GM15510 (cell line): ENCODE data around the gene SAMD11.

Source experiments
- POLR2A ChIP-seq: IDR thresholded peaks from 3 replicates; pipeline ENCODE4 v1.6.1; 2011; ENCODE audit warnings: borderline replicate concordance; ENCODE audit not compliant: insufficient read length; ENCODE audit errors: extremely low read depth

The SAMD11 gene

DNA sequence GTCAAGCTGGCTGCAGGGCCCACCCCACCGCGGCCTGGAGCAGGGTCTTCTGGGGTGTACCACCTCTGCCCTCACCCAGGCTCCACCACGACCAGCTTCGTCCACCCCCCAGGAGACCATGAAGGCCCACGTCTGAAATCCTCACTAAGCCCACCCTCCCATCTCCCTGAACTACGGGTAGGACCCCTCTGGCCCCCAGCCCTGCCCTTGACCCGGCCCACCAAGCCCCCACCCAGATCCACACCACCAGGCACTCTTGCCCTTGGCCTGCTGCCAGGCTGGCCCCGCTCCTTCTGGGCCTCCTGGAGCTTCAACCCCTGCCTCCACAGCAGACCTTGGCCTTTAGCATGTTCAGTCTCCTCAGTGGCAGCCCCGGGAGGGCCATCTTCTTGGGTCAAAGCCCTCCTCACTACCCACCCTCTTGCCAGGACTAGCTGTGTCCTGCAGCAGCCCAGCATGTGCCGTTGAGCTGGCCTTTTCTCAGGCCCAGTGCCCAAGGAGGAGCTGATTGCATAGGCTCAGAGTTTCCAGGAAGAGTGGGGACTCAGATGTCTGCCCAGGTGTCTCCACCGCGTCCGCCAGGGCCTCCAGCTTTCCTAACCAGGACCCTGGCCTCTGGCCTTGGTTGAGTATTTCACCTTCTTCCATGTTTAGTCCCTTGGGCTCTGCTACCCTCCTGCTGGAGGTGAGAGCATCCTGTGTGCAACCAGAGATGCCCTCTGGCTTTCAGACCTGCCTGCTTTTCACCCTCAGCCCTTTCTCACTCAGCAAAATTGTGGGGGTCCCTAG, 17.7 kb upstream of the SAMD11 start:
- no peak for TF ChIP-seq POLR2A

DNA sequence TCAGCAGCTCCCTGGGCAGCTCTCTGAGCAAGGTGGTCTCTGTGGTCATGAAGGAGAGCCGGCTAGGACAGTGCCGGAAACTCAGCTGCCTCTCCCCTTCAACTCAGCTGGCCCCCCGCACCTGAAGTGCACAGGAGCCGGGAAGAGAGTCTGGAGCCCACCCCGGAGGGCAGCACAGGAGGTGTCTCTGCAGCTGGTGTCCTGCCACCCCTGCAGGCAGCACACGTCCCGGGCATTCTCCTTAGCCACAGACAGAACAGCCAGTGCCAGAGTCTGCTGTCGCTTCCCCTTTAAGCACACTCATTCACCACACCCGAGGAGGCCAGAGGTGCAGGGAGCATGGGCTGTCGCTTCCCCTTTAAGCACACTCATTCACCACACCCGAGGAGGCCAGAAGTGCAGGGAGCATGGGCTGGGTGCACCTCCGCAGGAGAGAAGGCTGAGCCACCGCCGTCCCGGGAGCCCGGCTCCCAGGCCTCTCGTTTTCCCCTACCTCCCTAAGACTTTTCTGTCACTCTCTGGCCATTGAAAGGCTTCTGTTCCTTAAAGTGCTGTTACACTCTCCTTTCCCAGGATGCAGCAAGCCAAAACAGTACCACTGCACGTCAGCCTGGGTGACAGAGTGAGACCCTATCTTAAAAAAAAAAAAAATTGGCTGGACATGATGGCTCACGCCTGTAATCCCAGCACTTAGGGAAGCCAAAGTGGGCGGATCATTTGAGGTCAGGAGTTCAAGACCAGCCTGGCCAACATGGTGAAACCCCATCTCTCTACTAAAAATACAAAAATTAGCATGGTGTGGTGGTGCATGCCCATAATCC, 16.9 kb upstream of the SAMD11 start:
- TF ChIP-seq POLR2A, result no peak

DNA sequence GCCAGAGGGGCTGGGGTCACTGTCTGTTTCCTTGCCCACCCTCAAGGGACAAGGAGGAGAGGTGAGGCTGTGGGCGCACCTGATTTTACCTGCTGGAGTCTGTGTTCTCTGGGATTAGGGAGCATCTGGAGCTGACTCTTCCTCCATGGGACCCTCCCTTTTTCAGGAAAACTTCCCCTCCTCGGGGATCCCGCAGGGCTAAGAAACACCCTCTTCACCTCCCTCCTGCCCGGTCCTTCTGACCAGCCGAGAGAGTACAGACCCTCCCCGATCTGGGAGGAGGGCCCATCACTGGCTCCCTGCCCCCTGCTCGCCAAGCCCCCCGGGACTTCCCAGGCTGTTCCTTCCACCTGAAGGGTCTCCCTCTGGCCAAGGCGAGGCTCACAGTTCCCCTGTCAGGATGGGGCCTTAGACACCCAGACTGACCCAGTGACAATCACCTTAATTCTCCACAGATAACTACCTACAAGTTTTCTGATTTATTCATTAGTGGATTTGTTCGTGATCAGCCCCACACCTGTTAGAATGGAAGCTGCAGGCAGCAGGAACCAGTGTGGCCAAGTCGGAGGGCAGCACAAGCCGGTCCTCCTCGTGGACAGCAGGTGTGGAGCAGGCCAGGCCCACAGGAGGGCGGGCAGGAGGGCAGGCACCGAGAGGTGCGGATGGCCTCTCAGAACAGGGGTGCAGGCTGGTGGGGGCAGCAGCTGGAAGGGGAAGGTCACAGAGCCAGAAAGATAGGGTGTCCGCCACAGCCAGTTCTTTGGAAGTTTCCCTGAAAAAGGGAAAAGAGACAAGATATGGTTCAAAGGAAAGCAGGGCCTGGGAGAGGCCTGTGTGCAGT, 15.9 kb upstream of the SAMD11 start:
- no peak for TF ChIP-seq POLR2A

DNA sequence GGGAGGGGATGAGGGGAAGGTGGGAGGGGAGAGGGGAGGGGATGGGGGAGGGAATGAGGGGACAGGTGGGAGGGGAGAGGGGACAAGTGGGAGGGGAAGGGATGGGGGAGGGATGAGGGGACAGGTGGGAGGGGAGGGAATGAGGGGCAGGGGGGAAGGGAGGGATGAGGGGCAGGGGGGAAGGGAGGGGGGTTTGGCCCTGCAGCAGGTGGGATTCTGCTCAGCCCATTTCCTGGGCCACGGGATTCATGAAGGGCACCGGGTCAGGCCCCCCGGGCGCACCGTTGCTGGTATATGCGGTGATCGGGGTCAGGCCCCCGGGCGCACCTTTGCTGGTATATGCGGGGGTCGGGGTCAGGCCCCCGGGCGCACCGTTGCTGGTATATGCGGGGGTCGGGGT, 15.1 kb upstream of the SAMD11 start:
- no peak for TF ChIP-seq POLR2A

DNA sequence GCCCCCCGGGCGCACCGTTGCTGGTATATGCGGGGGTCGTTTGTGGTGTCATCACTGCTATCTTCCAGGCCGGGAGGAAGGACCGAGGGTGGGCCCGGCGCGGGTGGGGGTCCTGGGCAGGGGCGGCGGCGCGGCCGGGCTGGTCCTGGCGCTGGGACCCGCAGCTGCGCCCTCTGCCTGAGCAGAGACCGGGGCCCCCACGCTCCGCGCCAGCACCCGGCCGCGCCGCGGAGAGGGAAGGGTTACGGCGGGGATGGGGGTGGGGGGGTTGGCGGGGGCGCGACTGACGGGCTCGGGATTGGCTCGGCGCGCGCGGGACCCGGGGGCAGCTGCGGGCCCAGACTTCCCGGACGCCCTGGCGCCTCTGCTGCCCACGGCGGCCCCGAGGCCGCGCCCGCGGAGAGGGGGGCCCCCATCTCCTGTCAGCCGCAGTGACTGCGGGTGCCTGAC, 13.8 kb upstream of the SAMD11 start:
- TF ChIP-seq POLR2A, result no peak

DNA sequence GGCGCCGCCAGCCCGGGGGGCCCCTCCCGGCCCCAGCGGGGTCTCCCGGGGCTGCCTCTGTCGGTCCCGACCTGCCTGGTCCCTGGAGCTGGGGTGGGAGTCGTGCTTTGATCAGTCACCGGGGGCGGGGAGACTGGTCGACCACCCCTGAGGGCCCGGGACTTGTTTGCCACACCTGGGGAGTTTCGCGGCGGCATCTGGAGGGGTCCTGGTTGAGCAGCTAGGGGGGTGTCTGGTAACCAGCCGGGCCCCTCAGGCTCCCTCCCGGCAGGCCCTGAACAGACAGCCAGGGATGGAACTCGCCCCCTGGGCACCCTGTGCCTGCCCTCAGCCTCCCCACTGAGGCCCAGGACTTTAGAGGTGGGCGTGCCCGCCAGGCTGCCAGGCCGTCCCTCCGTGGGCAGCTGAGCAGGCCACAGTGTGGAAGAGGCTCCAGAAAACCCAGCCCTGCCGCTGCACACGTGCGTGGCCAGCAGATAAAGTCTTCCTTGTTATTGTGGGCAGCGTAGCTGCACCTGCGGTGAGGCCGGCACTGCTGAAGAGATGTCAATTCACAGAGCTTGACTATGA, 13.3 kb upstream of the SAMD11 start:
- no peak for TF ChIP-seq POLR2A

DNA sequence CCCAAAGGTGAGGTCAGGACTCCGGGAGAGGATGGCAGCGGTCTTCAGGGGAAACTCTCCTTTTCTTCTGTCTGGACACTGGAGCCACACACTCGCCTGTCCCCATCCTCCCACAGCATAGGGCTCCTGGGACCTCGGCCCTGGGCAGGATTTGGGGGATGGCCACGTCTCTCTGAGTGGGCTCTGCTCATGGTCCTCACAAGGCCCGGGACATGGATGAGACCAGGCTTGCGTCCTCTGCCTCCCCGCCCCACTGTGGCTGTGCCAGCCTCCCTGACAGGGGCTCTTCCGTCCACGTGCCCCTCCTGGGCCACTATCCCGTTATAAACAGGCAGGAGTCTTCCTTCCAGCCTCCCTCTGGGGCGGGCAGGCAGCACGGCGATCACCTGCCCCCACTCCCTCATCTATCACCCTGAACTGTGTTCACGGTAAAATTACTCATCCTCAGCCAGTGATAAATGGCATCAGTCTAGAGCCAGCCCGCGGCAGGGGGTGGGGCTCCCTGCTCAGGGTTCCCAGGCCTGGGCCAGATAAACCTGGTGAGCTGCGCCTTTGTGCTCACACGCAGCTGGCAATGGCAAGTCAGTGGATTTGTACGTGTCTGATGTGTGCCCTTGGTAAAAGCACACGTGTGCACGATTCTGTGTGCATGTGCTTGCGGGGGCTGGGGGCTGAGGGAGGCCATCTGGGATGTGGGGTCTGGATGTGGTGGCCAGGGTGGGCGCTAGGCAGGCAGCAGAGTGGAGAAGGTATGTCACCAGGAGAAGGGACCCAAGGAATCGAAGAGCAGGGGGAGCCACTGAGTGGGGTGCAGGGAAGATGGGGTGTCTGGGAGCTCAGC, 12.6 kb upstream of the SAMD11 start:
- TF ChIP-seq POLR2A, result no peak

DNA sequence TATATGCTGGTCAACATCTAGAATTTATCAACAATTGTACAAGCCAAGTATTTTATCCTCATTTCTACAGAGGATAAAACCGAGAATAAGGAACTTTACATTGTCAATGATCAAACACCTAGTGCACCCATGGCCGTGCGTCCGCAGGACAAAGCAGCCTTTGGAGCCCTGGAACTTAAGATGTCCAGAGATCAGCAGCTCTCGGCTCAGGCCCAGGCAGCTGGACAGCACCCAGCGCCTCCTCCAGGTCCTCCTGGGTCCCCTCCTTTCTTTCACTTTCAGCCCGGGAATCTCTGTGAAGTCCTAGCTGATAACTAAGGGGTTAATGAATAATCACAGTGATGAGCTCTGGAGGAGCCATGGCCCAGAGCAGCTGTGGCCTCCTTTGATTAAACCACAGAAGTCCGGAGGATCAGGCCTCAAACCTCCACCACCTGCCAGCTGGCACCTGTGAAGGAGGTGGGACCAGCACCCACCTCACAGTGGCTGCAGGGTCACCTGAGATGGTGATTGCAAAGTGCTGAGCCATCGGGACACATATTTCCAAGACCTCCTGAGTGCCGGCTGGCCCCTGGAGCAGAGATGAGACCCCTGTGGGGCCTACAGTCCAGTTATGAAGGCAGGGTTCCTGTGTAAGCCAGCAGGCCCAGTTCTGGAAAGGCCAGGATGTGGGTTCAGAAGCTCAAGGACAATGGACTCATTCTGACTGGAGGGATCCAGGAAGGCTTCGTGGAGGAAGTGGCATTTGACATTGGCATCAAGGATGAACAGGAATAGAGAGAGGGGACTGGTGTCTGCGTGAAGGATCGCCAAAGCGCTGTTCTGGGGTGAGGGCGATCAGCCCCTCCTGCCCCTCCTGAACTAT, 11.6 kb upstream of the SAMD11 start:
- no peak for TF ChIP-seq POLR2A

DNA sequence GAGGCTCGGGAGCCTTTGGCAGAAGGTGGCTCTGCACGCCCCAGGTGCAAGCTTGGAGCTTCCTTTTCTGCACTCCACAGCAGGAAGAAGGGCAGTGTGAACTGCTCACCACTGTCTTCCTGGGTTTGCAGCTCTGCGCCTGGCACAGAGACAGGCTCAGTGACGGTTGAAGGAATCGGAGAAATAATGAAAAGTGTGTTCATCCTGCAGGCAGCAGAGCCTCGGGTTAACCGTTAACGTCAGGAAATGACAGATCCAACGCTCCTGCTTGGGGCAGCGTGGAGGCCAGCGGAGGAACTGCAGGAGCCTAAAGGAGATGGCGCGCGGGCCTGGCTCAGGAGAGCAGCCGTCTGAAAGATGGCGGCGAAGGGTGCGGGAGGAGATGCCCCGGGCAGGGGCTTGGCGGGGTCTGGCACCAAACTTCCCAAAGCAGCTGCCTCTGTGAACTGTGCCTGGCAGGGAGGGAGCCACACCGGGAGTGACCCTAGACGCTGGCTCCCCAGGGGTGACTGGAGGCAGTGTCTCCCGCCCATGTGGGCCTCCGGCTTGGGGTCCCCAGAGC, 10.9 kb upstream of the SAMD11 start:
- TF ChIP-seq POLR2A, result no peak

DNA sequence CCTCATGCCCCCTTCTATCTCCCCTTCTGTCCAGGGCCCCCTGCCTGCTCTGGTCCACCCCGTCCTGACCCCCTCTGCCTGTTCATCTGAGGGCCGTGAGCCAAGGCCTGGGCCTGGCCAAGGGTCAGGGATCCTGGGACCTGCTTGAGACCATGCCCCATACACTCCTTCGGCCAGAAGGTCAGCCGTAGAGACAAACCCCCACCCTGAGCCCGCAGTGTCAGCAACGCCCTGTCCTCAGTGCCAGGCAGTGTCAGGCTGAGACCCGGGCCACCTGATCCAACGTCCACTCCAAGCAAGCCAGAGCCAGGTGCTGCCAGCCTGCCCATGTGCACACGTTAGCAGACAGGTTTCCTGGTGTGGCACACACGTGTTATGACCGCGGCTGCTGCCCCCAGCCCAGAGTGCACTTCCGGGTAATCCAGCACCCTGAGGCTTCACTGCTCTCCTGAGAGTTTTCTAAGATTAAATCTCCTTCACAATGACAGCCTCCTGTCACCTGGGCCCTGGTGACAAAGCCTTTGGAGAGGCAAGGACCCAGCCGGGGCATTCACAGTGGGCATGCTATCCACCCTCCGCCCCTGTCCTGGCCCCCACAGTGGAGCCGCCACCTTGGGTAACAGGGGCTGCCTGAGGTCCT, 10.1 kb upstream of the SAMD11 start:
- TF ChIP-seq POLR2A, result no peak

DNA sequence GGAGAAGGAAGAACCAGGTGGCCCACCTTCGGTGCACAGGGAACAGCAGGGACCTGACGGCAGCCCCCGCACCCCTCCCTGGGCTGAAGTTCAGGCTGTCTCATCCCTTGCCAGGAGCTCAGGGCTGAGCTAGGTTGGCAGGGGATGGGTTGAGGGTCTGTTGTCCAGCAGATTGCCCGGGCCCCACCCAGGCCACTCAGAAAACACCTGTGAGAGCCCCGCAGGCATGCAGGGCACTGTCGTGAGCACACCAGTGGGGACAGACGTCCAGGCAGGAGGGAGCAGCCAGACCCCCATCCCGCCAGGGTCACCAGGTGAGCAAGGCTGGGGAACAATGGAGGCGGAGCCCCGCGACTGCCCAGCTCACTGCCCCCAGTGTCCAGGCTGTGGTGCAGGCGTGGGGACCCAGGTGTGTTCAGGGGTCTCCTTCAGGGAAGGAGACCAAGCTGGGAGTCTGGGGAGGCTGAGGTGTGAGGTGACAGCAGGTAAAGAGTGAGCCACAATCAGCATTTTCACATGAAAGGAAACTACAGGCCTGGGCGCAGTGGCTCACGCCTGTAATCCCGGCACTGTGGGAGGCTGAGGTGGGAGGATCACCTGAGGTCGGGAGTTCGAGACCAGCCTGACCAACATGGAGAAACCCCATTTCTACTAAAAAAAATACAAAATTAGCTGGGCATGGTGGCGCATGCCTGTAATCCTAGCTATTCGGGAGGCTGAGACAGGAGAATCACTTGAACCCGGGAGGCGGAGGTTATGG, 9.4 kb upstream of the SAMD11 start:
- TF ChIP-seq POLR2A, result no peak
